GM21576 (cell line): ENCODE data around the gene THPO.

Experiments
- ATAC-seq: cut with Tn5 transposase; IDR thresholded peaks from one replicate; pipeline ENCODE4 v1.9.1; 2021; ENCODE audit warnings: mild to moderate bottlenecking, moderate library complexity; ENCODE audit not compliant: unreplicated experiment

THPO gene

GRCh38 chr3:184384856-184385422 is 6.9 kb upstream of the THPO start:
- no peak for ATAC-seq

- no peak for ATAC-seq
Measured at GRCh38 chr3:184384342-184384741, 6.3 kb upstream of the THPO start.

GRCh38 chr3:184383033-184383740 is 5.2 kb upstream of the THPO start:
- ATAC-seq = no peak

GRCh38 chr3:184382326-184383032 is 4.5 kb upstream of the THPO start:
- no peak for ATAC-seq

- ATAC-seq = no peak
Measured at GRCh38 chr3:184381261-184382224, 3.5 kb upstream of the THPO start.

GRCh38 chr3:184380627-184381260 is 2.7 kb upstream of the THPO start:
- no peak for ATAC-seq

GRCh38 chr3:184380185-184380626 is 2.2 kb upstream of the THPO start:
- ATAC-seq = no peak

GRCh38 chr3:184379358-184380184 is 1.6 kb upstream of the THPO start, which contains the start of gene CHRD:
Gene CHRD, plus strand, starts transcription at chr3:184380054. Its CDS starts 265 bp downstream, at chr3:184380319.
- ATAC-seq = no peak

GRCh38 chr3:184378651-184379357 is 797 bp upstream of the THPO start:
- ATAC-seq = no peak

- no peak for ATAC-seq
Measured at GRCh38 chr3:184377374-184377773, 633 bp downstream of the THPO start.

- ATAC-seq = no peak
Measured at GRCh38 chr3:184375747-184376461, 2.1 kb downstream of the THPO start.

- no peak for ATAC-seq
Measured at GRCh38 chr3:184373422-184373821, 4.6 kb downstream of the THPO start.

GRCh38 chr3:184372911-184373310 is 5.1 kb downstream of the THPO start:
- no peak for ATAC-seq

- ATAC-seq = no peak
Measured at GRCh38 chr3:184372296-184372821, 5.6 kb downstream of the THPO start.

GRCh38 chr3:184371570-184372018 is 6.4 kb downstream of the THPO start:
- ATAC-seq = peak; percentile 79

GRCh38 chr3:184368586-184369183 is 9.3 kb downstream of the THPO start:
- ATAC-seq = no peak

- no peak for ATAC-seq
Measured at GRCh38 chr3:184368116-184368515, 9.9 kb downstream of the THPO start.
